Loucy (cell line): ENCODE results near the gene ELSPBP1.
"Not testable (repeated sequence)": the region's sequence is repeated elsewhere in the genome, so short reads cannot be mapped to it uniquely, and the experiment has no call there.

Experiments used
- CTCF ChIP-seq: fragments of 200-600 bp; sonication (generic); conservative IDR thresholded peaks from 2 replicates; pipeline ENCODE4 v1.5.1; 2014; ENCODE audit warnings: mild to moderate bottlenecking, antibody characterized with exemption, low read length
- EZH2phosphoT487 ChIP-seq: fragments of 200-600 bp; IDR thresholded peaks from 2 replicates; pipeline ENCODE4 v1.6.1; 2018; ENCODE audit warnings: antibody characterized with exemption, mild to moderate bottlenecking, moderate library complexity, borderline replicate concordance

- TF ChIP-seq CTCF, result peak; percentile 36
- not testable (repeated sequence) for TF ChIP-seq EZH2phosphoT487
These were observed 44.4 kb upstream of the ELSPBP1 start for GRCh38 chr19:47949852-47950521.
